GM04503 (cell line): ENCODE results near the gene RGS3.

Experiments
- DNase-seq: peaks from one replicate; pipeline ENCODE4 v3.0.0-alpha.2; 2012; ENCODE audit warnings: low read depth

RGS3 gene

DNA sequence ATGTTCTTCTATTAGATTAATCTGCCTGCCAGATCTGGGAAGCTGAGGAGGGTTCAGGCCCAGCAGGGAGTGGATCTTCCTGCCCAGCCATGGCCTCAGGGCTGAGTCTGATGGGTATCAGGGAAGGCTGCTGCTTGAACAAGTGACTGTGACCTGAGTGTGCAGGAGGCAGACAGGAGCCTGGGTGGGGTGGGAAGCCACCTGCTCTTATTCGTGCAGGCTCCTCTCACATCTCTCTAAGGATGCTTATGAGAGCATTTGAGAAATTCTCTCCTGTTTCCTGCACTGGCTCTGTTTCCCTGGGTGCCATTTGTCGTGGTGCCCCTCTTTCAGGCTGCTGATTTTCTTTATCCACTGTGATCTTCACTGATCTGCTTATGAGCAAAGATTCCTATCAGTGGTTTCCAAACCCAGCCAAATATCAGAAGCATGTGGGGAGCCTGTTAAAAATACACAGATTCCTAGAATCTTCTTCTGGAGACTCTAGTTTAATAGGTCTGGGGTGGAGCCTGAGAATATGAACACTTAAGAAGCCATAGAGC, 2.1 kb downstream of the RGS3 start:
- no peak for DNase-seq

GRCh38 chr9:113467183-113467582, 3.7 kb downstream of the RGS3 start:
- DNase-seq, result no peak

DNA sequence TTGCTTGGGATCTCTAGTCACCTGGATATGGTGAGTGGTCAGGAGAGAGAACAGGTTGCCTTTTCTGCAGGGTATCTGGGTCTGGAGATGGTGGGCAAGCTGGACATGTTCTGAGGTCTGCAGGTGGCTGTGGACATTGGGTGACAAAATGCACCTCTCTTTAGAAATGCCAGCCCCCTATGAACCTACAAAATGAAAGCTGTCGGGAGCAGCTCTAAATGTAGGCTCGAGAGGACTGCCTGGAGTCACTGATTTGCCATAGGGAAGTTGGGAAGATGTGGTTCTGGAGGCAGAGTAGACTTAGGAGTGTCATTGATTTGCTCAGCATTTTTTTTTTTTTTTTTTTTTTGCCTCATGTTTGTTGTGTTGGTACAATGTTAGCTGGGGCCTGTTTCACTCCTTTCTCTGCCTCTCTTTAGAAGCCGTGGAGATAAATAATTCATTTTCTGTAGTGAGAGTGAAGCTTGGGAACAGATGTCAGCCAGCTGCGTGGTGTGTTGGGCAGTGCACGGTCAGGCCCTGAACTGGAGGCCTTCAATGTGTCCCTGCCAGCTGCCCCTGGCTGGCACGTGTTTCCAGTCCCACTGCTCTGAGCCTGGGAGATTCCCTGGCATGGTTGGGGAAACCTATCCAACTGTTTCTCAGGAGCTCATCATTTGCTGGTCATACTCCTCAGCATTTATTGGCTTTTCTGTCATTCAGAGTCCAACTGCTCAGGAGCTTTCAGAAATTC, 5.4 kb downstream of the RGS3 start:
- DNase-seq, result no peak

DNA sequence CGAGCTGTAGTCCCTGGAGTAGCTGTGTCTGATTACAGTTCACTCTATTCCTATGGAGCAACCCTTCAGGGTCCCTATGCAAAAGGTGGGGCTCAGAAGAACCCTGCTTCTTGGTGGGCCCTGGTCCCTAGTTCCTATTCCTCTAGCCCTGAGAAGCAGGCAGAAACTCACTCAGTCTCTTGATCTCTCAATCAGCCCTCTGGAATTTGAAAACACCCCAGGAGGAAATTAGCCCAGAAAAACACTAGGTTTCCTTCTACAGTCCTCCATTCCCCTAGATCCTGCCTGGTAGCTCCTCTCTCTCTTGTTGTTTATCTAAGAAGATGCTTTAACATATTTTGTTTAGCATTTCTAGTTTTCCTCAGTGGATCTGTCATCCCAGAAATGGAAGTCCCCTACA, 7.6 kb downstream of the RGS3 start:
- DNase-seq, result no peak

DNA sequence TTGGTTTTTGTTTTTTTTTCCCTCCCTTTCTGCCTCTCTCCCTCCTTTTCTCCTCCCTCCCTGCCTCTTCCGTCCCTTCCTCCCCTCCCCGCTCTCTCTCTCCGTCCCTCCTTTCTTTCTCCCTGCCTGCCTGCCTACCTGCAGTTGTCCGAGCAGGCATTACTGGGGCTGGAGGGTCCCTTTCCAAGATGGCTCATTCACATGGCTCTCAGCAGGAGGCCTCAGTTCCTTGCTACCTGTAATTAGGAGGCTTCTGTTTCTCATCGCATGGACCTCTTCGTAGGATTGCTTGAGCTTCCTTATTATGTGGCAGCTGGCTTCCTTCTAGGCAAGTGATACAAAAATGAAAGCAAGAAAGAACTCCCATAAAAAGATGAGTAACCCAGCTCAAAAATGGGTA, 8.0 kb downstream of the RGS3 start:
- DNase-seq, result no peak

DNA sequence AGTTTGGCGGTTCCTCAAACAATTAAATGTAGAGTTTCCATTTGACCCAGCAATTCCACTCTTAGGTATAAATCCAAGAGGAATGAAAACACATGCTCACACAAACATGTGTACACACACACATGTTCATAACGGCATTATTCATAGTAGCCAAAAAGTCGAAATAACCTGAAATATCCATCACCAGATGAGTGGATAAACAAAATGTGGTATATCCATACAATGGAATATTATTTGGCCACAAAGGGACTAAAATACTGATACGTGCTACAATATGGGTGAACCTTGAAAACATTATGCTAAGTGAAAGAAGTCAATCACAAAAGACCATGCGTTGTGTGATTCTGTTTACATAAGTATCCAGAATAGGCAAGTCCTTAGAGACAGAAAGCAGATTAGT, 8.7 kb downstream of the RGS3 start:
- no peak for DNase-seq

DNA sequence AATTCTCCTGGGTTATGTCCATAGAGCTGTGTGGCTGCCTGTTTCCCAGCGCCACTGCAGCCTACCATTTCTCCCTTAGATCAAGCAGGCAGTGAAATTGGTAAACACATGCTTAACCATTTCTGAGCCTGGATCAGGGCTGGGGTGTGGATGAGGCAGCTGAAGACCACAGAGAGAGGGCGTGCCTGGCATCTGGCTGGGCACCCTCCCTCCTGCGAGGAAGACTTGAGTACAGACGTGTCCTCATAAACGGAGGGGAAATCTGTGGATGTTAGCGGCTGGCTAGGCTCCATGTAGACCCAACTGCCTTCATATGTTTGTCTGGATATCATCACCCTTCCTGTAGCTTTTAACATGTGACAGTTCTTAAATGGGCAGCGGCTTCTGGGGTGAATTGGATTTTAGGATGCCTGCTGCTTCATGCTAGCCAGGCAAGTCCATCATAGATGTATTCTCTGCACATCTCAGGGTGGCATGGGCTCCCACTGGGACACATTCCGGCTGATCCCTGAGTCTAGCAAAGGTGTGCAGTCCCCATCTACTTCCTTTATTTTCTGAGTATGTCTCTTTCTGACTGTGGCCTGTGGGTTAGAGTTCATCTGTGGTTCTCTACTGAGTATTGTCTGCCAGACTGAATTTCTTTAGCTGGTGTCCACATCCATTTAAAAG, 11.0 kb downstream of the RGS3 start:
- no peak for DNase-seq

DNA sequence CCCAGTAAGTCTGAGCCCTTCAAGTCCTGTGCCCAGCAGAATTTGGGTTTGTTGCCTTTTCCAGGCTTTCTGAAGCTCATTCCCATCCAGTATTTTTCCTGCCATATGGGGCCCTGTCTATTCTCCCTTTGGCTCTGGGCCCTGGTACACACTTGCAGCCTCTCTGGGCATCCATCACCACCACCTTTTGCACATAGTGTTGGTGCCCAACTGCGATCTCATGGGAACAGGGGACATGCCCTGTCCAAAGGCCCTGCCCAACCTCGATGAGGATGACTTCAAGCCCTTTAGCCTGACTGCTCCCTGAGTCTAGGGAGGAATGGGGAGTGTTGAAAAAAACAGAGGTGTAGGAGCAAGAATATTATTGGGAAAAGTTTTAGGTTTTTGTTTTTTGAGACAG, 11.5 kb downstream of the RGS3 start:
- DNase-seq, result no peak

GRCh38 chr9:113475992-113476391, 12.5 kb downstream of the RGS3 start:
- DNase-seq, result no peak

DNA sequence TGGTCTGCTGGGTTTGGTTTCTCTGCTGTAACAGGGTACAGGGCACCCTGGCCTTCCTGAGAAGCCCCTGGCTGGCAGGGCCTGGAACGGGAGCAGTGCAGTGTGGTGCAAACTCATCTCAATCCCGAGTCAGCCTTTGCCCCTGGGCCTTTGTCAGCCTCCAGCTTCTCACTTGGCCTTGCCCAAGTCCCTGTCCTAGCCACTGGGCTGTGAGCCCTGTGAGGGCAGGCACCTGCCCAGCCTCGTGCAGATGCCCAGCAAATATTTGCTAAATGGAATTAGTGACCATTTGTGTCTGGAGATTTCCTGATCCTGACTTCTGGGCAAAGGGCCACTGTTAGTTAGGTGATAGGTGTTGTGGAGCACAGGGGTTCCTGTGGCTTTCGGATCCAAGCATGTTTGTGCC, 13.0 kb downstream of the RGS3 start:
- no peak for DNase-seq

DNA sequence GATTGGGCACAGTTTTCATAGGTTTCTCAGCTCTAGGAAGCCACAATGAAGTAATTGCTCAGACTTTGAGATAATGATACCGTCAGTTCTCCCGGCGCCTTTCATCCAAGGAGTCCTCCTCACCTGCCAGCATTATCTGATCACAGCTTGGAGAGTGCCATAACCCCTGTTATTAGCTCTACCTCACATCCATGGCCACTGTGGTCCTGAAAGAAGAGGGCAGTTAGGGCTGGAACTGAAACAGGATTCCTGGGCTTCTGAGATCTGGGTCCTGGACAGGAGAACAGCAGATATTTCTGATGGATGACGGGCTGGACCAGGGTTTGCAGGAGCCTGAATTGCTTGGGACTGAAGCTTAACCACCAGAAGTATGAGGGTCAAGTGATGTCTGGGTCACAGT, 13.5 kb downstream of the RGS3 start:
- no peak for DNase-seq

DNA sequence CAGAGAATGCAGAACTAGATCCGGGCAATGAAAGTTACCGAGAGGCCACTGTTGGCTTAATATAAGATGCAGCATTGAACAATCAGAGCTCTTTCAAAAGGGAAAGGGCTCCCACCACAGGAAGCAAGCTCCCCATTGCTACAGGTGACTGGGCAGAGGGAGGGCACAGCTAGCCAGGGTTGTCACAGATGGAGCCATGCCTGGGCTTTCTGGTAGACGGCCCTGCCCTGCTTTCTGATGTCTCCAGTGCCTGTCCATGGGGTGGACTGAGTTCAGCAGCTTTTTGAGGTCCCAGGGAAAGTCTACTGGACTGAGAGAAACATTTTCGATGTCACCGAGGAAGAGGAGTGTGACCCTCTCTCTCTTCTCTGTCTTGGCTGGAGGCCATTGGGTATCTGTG, 14.1 kb downstream of the RGS3 start:
- DNase-seq, result no peak

- no peak for DNase-seq
Observed at GRCh38 chr9:113479174-113479621, 15.7 kb downstream of the RGS3 start.

DNA sequence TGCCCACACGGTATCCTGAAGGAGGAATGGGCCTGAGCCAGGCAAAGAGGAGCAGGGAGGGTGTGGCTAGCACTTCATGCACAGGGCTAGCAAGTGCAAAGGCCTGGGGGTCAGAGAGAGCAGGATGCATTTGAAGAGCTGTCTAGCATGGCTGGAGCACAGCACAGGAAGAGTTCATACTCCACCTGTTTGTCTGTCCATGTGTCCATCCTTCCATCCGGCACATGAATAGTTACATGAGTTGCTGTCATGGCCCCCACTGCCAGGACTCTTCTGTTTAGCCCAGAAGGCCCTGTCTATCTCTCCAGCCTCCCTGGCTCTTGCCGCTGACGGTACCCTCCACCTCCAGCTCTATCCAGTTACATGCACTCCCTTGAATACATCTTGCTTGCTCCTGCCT, 17.1 kb downstream of the RGS3 start:
- no peak for DNase-seq

DNA sequence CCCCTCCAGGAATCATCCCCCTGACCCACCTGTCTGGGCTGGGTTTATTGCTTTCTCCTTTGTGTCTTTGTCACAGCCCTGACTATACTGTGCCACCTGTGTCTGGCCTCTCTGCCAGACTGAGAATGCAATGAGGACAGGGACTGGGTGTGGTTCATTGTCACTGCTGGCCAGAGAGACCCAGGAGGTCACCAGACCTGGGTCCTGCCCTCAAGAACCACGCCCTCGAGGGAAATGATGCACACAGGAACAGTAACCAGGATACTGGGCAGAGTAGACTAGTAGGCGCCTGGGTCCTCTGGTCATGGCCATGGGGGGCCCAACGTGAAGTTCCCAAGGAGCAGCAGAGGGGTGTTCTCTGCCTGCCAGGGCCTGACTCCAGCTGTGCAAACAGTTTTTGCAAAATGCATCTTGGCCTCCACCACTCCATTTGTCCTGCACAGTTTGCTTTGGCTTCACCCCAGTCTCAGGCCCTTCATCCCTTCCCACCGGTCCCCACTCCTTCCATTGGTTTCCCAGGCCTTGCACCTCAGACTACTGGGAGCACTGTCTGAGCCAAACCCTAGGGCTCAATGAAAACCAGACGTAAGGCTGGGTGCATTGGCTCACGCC, 17.8 kb downstream of the RGS3 start:
- no peak for DNase-seq

- no peak for DNase-seq
Observed at GRCh38 chr9:113482341-113482740, 18.8 kb downstream of the RGS3 start.

- DNase-seq, result no peak
Observed at GRCh38 chr9:113482991-113483675, 19.6 kb downstream of the RGS3 start.

GRCh38 chr9:113483676-113484257, 20.2 kb downstream of the RGS3 start:
- no peak for DNase-seq

- no peak for DNase-seq
Observed at GRCh38 chr9:113484258-113484730, 20.8 kb downstream of the RGS3 start.

DNA sequence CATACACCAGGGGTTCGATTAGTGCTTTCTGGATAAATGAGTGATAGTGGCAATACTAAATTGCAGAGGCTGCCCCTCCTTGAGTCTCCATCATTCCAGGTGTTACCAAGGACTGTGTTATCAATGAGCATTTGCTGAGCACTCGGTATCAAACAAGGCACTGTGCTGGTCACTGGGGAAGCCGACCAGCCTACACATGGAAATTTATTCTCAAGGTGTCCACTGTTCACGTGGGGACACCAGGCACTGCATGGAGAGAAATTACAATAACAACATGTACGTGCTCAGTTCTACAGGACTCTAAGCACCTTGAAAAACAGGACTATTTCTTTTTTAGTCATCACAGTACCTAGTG, 22.2 kb downstream of the RGS3 start:
- DNase-seq, result no peak

- DNase-seq, result no peak
Observed at GRCh38 chr9:113486327-113486726, 22.8 kb downstream of the RGS3 start.

GRCh38 chr9:113488071-113488470, 24.5 kb downstream of the RGS3 start:
- no peak for DNase-seq
